Measurements from ENCODE around the gene ELOA. TPM values are rescaled to one million over a fixed set of nuclear protein-coding genes. Genes with fewer than 3 reads are reported as not detected.

Gene ELOA
- total RNA-seq, 2 experiments from 2014 or later: 28.1 to 33.0 TPM

GRCh38 chr1:23799255-23799569 lies 55.9 kb downstream of the ELOA start:
- H3K36me3 ChIP-seq (ENCODE audit: insufficient read depth, low read length): peaks cover 25% of the 10 kb centered on the region
- DNase-seq (no peak), ATAC-seq (ENCODE audit: poor library complexity) (no peak)
- peak overlapping the region; percentile 72 for H3K27ac Mint-ChIP-seq
- CTCF ChIA-PET: interaction anchor here (3.2 to 4.3 kb wide), 2 partner anchors 11 to 27 kb away, joined by 12 to 13 read pairs; no protein-coding TSS in a partner anchor
- TF ChIP-seq CTCF (IDR thresholded peaks at IDR 0.05): no peak
- no peaks in the 10 kb centered on the region for H3K9me3 Mint-ChIP-seq
- H3K4me3 Mint-ChIP-seq: peak overlapping the region; percentile 97
- peak overlapping the region in 1 of 2 donors; percentile 34 for H3K27ac ChIP-seq (ENCODE audit: low read depth in 1 of 2, low read length in 2 of 2)
- H3K4me1 Mint-ChIP-seq (ENCODE audit: low read depth): peaks cover 14% of the 10 kb centered on the region
- H3K36me3 Mint-ChIP-seq (ENCODE audit: low read depth): peaks cover 20% of the 10 kb centered on the region
- H3K27me3 ChIP-seq (ENCODE audit: control insufficient read depth in 1 of 2, insufficient read depth in 2 of 2, low read length in 2 of 2): no peaks in the 10 kb centered on the region
- H3K9me3 ChIP-seq (ENCODE audit: control insufficient read depth in 1 of 2, insufficient read depth in 1 of 2, low read length in 2 of 2): no peaks in the 10 kb centered on the region
- no peaks in the 10 kb centered on the region for H3K27me3 Mint-ChIP-seq
- peak overlapping the region; percentile 81 for H3K4me3 ChIP-seq (ENCODE audit: low read length)
- POLR2A ChIA-PET: interaction anchor here (0.9 to 4.9 kb wide), 6 partner anchors 8 to 181 kb away, joined by 3 to 40 read pairs (median 11); partner anchors contain the start of genes ELOA, HMGCL, LYPLA2 and PITHD1
- intact Hi-C loops (cut with DNase I, micrococcal nuclease): loop anchor here in 1 of 2 experiments (10.0 kb wide), 1 partner anchor 1446 kb away; the partner anchor contains the start of gene RSRP1
- H3K4me1 ChIP-seq (ENCODE audit: insufficient read depth, low read length): peaks cover 27% of the 10 kb centered on the region

- Mint-ChIP-seq H3K4me1 (ENCODE audit: low read depth) (peaks cover 14% of the 10 kb centered on the region), H3K36me3 (ENCODE audit: low read depth) (peaks cover 21% of the 10 kb centered on the region), H3K9me3 (no peaks in the 10 kb centered on the region), H3K27me3 (no peaks in the 10 kb centered on the region), H3K27ac (peak overlapping the region; percentile 72), H3K4me3 (peak overlapping the region; percentile 97)
- intact Hi-C loops (cut with DNase I, micrococcal nuclease): loop anchor here (1.0 to 10.0 kb wide), 7 partner anchors 8 to 1445 kb away; partner anchors contain the start of genes ELOA (in 1 of the 2), LYPLA2 (in 1 of the 2), PITHD1 (in 1 of the 2) and PNRC2 (in 1 of the 2)
- ChIA-PET POLR2A (interaction anchor here (0.9 to 4.9 kb wide), 8 partner anchors 9 to 181 kb away, joined by 3 to 40 read pairs (median 9); partner anchors contain the start of genes ELOA, HMGCL, LYPLA2 and PITHD1), CTCF (interaction anchor here (3.2 to 4.3 kb wide), 2 partner anchors 10 to 28 kb away, joined by 12 to 13 read pairs; no protein-coding TSS in a partner anchor)
- Histone ChIP-seq H3K4me3 (ENCODE audit: low read length) (peak overlapping the region; percentile 81), H3K27me3 (ENCODE audit: control insufficient read depth in 1 of 2, insufficient read depth in 2 of 2, low read length in 2 of 2) (no peaks in the 10 kb centered on the region), H3K27ac (ENCODE audit: low read depth in 1 of 2, low read length in 2 of 2) (peak overlapping the region; percentile 34 to 82), H3K9me3 (ENCODE audit: control insufficient read depth in 1 of 2, insufficient read depth in 1 of 2, low read length in 2 of 2) (no peaks in the 10 kb centered on the region), H3K4me1 (ENCODE audit: insufficient read depth, low read length) (peaks cover 27% of the 10 kb centered on the region), H3K36me3 (ENCODE audit: insufficient read depth, low read length) (peaks cover 21% of the 10 kb centered on the region)
- no peak for TF ChIP-seq CTCF (IDR thresholded peaks at IDR 0.05)
- ATAC-seq (ENCODE audit: poor library complexity) (no peak), DNase-seq (peak in 5 of 14 experiments; percentile 28 to 63 (median 51))
Measured at GRCh38 chr1:23799570-23800399, 56.5 kb downstream of the ELOA start.
